Heart left ventricle (tissue), 16 donors: ENCODE measurements around the gene ZNF845. TPM values are rescaled to one million over a fixed set of nuclear protein-coding genes. Genes with fewer than 3 reads are reported as not detected.
A peak's percentile ranks its signal among the peaks of the same experiment; 100 is the strongest.
"Not testable (repeated sequence)": the region's sequence is repeated elsewhere in the genome, so short reads cannot be mapped to it uniquely, and the experiment has no call there.

Experiments used
- ATAC-seq, 4 donors: fragments of 200-7000 bp; cut with Tn5 transposase; one replicate each; pipeline ENCODE4 v1.9.1; 2020 to 2022; ENCODE audit warnings: moderate library complexity in 4 of 4, mild to moderate bottlenecking in 3 of 4, moderate number of reproducible peaks in 1 of 4
- DNase-seq, 5 donors: peaks; one replicate each; pipeline ENCODE4 v3.0.0-alpha.2; 2020
- H3K27ac ChIP-seq, 12 donors: fragments of 200-600 bp; sonication (generic) in 4 of 12; one replicate each; pipeline versions ENCODE4 v1.5.0 to v1.8.0; 2016 to 2022; ENCODE audit warnings: mild to moderate bottlenecking in 2 of 12
- H3K27me3 ChIP-seq, 9 donors: fragments of 200-600 bp; sonication (generic) in 2 of 9; one replicate each; pipeline versions ENCODE4 v1.5.1 to v1.8.0; 2016 to 2022; ENCODE audit warnings: mild to moderate bottlenecking in 3 of 9
- H3K36me3 ChIP-seq, 9 donors: fragments of 200-600 bp; sonication (generic) in 2 of 9; one replicate each; pipeline versions ENCODE4 v1.5.0 to v1.8.0; 2018 to 2022; ENCODE audit warnings: mild to moderate bottlenecking in 2 of 9
- H3K4me1 ChIP-seq, 12 donors: fragments of 200-600 bp; sonication (generic) in 4 of 12; one replicate each; pipeline versions ENCODE4 v1.5.0 to v1.8.0; 2016 to 2022; ENCODE audit warnings: mild to moderate bottlenecking in 3 of 12
- H3K4me3 ChIP-seq, 12 donors: fragments of 200-600 bp; sonication (generic) in 4 of 12; one replicate each; pipeline versions ENCODE4 v1.5.0 to v1.8.0; 2017 to 2022; ENCODE audit warnings: mild to moderate bottlenecking in 9 of 12, moderate library complexity in 4 of 12
- H3K9me3 ChIP-seq, 12 donors: fragments of 200-600 bp; sonication (generic) in 4 of 12; one replicate each; pipeline versions ENCODE4 v1.5.0 to v1.8.0; 2016 to 2022; ENCODE audit warnings: mild to moderate bottlenecking in 1 of 12
- POLR2A ChIP-seq, 2 donors: fragments of 450-650 bp; IDR thresholded peaks; one replicate each; pipeline ENCODE4 v1.6.1; 2017; ENCODE audit warnings: antibody characterized with exemption in 2 of 2, mild to moderate bottlenecking in 2 of 2, moderate library complexity in 2 of 2
- WGBS, 4 donors: extraction: QIAGEN DNeasy Blood & Tissue Kit in 2 of 4; methylation state at CpG; one replicate each; pipeline versions ENCODE4 v1.1.5 to v1.1.7; 2013 to 2018; 5-methylcytosine and 5-hydroxymethylcytosine counted together
- intact Hi-C, 10 donors: fragments of 100-400 bp; cut with DNase I; formaldehyde crosslinking; loops; one replicate each; pipeline versions ENCODE4 v1.11.1 to v1.14.2; 2022
- polyA plus RNA-seq, 2 donors: library from polyadenylated mRNA; stranded (reverse); fragments of 200-250 nt; gene quantifications; one replicate each; pipeline ENCODE4 v1.2.3, GENCODE V29; 2013
- total RNA-seq, 9 donors: library from RNA; depleted of rRNA in 2 of 9; stranded (reverse); fragments of >200 nt in 2 of 9; fragmentation: NEBNext Ultra II Directional in 3 of 9; extraction: Animal tissue kit (Norgen Biotek cat#: 25700) in 3 of 9; gene quantifications; one replicate each; pipeline versions ENCODE4 v1.1.0 to v1.2.4, GENCODE V29; 2016 to 2023
- TF ChIP-seq, protein P1 (sequence below), 12 donors: fragments of 200-600 bp; sonication (generic) in 4 of 12; IDR thresholded peaks; one replicate each; pipeline versions ENCODE4 v1.5.0 to v1.8.0; 2018 to 2022; ENCODE audit warnings: antibody characterized with exemption in 12 of 12, mild to moderate bottlenecking in 5 of 12
- donor health status: ischemic (EF 13 %, LVEDD 7.1; RV severe dilation, severe dysfunction).
- donor health status: healthy with polysubstance abuse.
- donor health status: DM: no; HTN: yes; CAD: no.
- donor health status: DM: no; HTN: no; CAD: no.
- donor health status: ischemic (EF 25% LVEDD 6.9; RV normal size, moderate dysfunction).
- donor health status: ischemic (EF 25% LVEDD 5.7; RV mildly dilated, moderate dysfunction).
- donor health status: healthy.
- donor health status: DM: yes; HTN: yes; CAD: no.
- donor health status: ischemic (EF 35%, LVEDD 5.7; RV mildly dilated, moderate dysfunction).
- donor health status: nonischemic (EF 11% LVEDD 7.7; RV severe dilation, severe dysfunction).
- donor health status: DM: yes; HTN: yes; CAD: no.
- donor health status: PGD.
- donor health status: ischemic (EF 29% LVEDD 5.4; RV normal size, mild dysfunction).
- donor health status: nonischemic (EF 23%, LVEDD 6.1; RV moderate dilation, normal function).

Gene ZNF845
- total and polyA plus RNA-seq, 11 donors: 1.5 to 5.7 (median 3.5) TPM

DNA sequence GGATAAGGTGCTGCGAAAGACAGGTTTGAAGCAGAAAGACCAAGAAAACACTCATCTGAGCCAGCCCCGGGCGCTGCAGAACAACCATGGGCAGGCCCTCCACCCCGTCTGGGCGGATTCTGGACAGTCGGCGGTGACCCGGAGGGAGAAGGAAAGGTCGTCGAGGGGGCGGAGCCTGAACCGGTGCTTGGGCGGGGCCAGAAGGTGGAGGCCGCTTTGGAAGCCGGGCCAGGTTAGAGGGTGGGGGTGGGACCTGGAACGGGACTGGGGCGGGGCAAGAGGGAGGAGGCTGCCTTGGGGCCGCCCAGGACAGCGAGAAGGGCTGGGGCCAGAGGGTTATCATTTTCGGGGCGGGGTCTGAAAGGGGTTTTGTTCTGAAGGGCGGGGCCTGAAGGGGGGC is 56.4 kb downstream of the ZNF845 start:
- TF ChIP-seq POLR2A (IDR thresholded peaks at IDR 0.05): no peak
- TF ChIP-seq, protein P1, sequence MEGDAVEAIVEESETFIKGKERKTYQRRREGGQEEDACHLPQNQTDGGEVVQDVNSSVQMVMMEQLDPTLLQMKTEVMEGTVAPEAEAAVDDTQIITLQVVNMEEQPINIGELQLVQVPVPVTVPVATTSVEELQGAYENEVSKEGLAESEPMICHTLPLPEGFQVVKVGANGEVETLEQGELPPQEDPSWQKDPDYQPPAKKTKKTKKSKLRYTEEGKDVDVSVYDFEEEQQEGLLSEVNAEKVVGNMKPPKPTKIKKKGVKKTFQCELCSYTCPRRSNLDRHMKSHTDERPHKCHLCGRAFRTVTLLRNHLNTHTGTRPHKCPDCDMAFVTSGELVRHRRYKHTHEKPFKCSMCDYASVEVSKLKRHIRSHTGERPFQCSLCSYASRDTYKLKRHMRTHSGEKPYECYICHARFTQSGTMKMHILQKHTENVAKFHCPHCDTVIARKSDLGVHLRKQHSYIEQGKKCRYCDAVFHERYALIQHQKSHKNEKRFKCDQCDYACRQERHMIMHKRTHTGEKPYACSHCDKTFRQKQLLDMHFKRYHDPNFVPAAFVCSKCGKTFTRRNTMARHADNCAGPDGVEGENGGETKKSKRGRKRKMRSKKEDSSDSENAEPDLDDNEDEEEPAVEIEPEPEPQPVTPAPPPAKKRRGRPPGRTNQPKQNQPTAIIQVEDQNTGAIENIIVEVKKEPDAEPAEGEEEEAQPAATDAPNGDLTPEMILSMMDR (IDR thresholded peaks at IDR 0.05): no peak
- 28 to 50% (median 32%) methylated on average over 20 to 22 of the region's 22 CpGs for WGBS, 4 donors
- H3K4me3 ChIP-seq: no peak overlapping the region
- ATAC-seq (no peak), DNase-seq (peak in 1 of 5 donors; percentile 25)
- H3K36me3 ChIP-seq: peaks cover 0 to 6% (median 0%) of the 10 kb centered on the region in 9 donors
- peaks cover 0 to 37% (median 0%) of the 10 kb centered on the region in 12 donors for H3K9me3 ChIP-seq
- no peaks in the 10 kb centered on the region for H3K27me3 ChIP-seq
- intact Hi-C loops: no loop called here
- H3K4me1 ChIP-seq: peaks cover 0 to 10% (median 8%) of the 10 kb centered on the region in 12 donors
- H3K27ac ChIP-seq: no peak overlapping the region

DNA sequence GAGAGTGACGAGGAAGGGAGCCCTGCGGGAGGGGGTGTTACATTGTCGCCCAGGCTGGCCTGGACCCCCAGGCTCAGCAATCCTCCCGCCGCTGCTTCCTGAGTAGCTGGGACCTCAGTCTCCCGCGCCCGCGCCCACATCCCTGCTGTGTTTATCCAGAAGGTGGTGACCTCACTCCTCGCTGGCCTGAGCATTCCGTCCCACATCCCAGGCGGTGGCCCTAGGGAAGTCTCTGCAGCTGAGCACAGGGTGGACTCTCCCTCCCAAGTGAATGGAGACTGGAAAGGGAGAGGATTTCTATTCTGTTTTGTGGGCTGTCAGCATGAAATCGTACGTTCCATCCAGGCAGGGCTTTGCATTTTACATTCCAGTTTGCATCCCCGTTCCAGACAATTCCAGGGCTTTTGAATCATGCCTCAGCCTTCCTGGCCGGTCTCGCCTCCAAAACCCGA is 61.0 kb downstream of the ZNF845 start:
- intact Hi-C loops: no loop called here
- H3K9me3 ChIP-seq: peaks cover 0 to 3% (median 0%) of the 10 kb centered on the region in 12 donors

DNA sequence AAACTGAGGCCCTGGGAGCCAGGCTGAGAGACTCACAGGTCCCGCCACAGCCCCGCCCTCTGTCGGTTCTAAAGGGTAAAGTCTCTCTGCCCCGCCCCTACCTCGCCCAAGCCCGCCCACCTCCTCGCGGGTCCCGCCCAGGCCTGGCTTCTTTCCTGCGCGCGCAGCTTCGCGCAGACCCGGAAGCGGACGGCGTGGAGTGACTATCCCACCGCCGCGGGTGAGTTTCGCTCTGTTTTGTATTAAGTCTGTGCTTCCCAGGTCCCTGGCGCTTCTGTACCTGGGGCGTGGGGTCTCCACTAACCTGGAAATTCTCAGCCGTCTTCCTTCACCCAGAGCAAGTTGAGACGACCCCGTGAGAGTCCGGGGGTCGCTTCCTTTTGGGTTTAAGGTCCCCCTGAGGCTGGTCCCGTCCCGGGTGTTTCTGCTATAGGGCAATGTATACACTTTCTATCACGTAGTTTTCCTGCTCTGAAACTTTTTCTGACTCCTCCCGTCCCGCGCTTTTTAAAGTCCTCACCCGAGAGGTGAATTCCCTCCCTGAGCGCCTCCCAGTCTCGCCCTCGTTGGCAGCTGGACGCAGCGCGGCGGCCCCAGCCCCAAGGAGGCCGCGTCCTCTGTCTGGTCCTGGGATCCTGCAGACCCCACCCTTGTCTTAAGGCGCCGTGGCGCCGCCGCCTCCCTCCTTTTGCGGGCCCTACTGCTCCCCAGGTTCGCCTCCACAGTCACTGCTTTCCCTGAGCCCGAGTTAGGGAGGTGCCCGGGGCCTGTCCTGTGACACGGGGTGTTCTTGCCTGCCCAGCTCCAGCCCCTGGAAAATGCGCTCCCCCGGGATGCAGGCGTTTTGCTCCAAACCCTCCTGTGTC is 61.7 kb downstream of the ZNF845 start, which contains the start of gene ZNF765:
TSS of gene ZNF765 (plus strand) at position 176 of the 866 bp plus-strand sequence. CDS start 2,867 bp downstream, outside the sequence.
- TF ChIP-seq, protein P1 (IDR thresholded peaks at IDR 0.05): peak; percentile 38 to 78 (median 58)
- peak in 1 of 2 donors; percentile 79 for TF ChIP-seq POLR2A (IDR thresholded peaks at IDR 0.05)
- intact Hi-C loops: no loop called here
- WGBS, 4 donors: 0 to 1% (median 0%) methylated on average over 36 to 58 of the region's 58 CpGs
- peak within 1 kb of the TSS; percentile 64 to 94 (median 79) for H3K4me3 ChIP-seq
- H3K27me3 ChIP-seq: no peaks in the 10 kb centered on the region
- no peaks in the 10 kb centered on the region for H3K9me3 ChIP-seq
- ATAC-seq (peak; percentile 99 to 100 (median 100)), DNase-seq (peak; percentile 94 to 98 (median 95))
- H3K4me1 ChIP-seq: peaks cover 0 to 29% (median 17%) of the 10 kb centered on the region in 12 donors
- peaks cover 0 to 24% (median 21%) of the 10 kb centered on the region in 9 donors for H3K36me3 ChIP-seq
- H3K27ac ChIP-seq: peak within 1 kb of the TSS; percentile 51 to 87 (median 78)

More for the DNA sequence above, 61.0 kb downstream of the ZNF845 start:
- peak overlapping the region; percentile 64 to 94 (median 79) for H3K4me3 ChIP-seq
- WGBS, 4 donors: 1 to 4% (median 3%) methylated on average over 15 to 18 of the region's 18 CpGs
- H3K27me3 ChIP-seq: no peaks in the 10 kb centered on the region
- peak; percentile 56 to 82 (median 79) for DNase-seq
- H3K4me1 ChIP-seq: peaks cover 0 to 29% (median 17%) of the 10 kb centered on the region in 12 donors
- peak; percentile 69 to 82 (median 80) for ATAC-seq
- H3K36me3 ChIP-seq: peaks cover 0 to 17% (median 15%) of the 10 kb centered on the region in 9 donors
- TF ChIP-seq POLR2A (IDR thresholded peaks at IDR 0.05): no peak
- TF ChIP-seq, protein P1 (IDR thresholded peaks at IDR 0.05): no peak
- H3K27ac ChIP-seq: peak overlapping the region; percentile 51 to 87 (median 78)

DNA sequence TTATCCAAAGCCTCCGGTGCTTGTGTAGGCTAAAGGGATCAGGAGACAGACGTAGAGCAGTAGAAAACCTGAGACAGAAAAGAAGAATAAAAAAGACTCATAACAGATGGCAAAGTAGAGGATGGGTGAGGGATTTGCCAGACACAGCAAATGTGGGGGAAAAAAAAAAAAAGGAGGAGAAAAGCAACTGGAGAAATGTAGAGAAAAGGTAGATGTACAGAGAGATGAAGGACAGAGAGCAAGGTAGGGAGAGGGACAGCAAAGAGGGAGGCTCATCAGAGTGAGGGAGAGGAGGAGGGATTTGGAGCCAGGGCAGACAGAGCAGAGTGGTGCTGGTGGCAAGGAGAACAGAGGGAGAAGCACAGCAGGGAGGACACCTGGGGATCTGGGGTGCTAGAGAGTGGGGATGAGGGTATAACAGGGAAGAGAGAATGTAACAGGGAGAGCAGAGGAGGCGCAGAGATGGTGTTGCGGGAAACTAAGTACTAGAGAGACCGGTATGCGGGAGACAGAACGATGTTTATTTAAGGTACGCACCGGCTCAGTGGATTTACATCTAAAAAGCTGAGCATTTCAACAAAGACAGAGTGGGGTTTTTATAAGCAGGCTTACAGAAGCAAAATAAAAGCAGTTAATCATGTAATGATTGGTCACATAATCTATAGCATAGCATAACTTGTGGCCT is 62.4 kb downstream of the ZNF845 start:
- WGBS, 4 donors: 10 to 14% (median 12%) methylated on average over 9 of the region's 9 CpGs

More for the DNA sequence above, 62.4 kb downstream of the ZNF845 start:
- Histone ChIP-seq H3K36me3 (peaks cover 0 to 32% (median 29%) of the 10 kb centered on the region in 9 donors), H3K4me3 (peak overlapping the region; percentile 64 to 94 (median 79)), H3K4me1 (peaks cover 0 to 29% (median 17%) of the 10 kb centered on the region in 12 donors), H3K27ac (peak overlapping the region in 8 of 12 donors; percentile 75 to 87 (median 81))
- ATAC-seq, H3K9me3 ChIP-seq, intact Hi-C loops, H3K27me3 ChIP-seq, DNase-seq: not testable (repeated sequence)
